Lower lobe of right lung (tissue), 2 donors: ENCODE data around the gene HAPLN3. TPM values are rescaled to one million over a fixed set of nuclear protein-coding genes. Genes with fewer than 3 reads are reported as not detected.
"Not testable (repeated sequence)": the region's sequence is repeated elsewhere in the genome, so short reads cannot be mapped to it uniquely, and the experiment has no call there.

Experiments used
- ATAC-seq, 2 donors: fragments of 200-7000 bp; cut with Tn5 transposase; one replicate each; pipeline ENCODE4 v1.9.1; 2020 to 2022; ENCODE audit warnings: mild to moderate bottlenecking in 2 of 2, moderate library complexity in 2 of 2
- DNase-seq: peaks from one replicate; pipeline ENCODE4 v3.0.0-alpha.2; 2020
- H3K27ac ChIP-seq: fragments of 200-600 bp; one replicate; pipeline ENCODE4 v1.8.0; 2022
- H3K27me3 ChIP-seq: fragments of 200-600 bp; one replicate; pipeline ENCODE4 v1.8.0; 2022; ENCODE audit warnings: low read depth
- H3K36me3 ChIP-seq: fragments of 200-600 bp; one replicate; pipeline ENCODE4 v1.8.0; 2022; ENCODE audit warnings: mild to moderate bottlenecking
- H3K4me1 ChIP-seq: fragments of 200-600 bp; one replicate; pipeline ENCODE4 v1.8.0; 2022
- H3K4me3 ChIP-seq: fragments of 200-600 bp; one replicate; pipeline ENCODE4 v1.8.0; 2022; ENCODE audit warnings: mild to moderate bottlenecking
- H3K9me3 ChIP-seq: fragments of 200-600 bp; one replicate; pipeline ENCODE4 v1.8.0; 2022
- CTCF ChIP-seq: fragments of 200-600 bp; IDR thresholded peaks from one replicate; pipeline ENCODE4 v1.8.0; 2022; ENCODE audit warnings: antibody characterized with exemption, mild to moderate bottlenecking
- intact Hi-C: fragments of 100-400 bp; cut with DNase I; formaldehyde crosslinking; loops from one replicate; pipeline ENCODE4 v1.11.0; 2022
- long read RNA-seq: library from polyadenylated mRNA; unstranded; transcript quantifications from one replicate; pipeline ENCODE4 v2.0.0, GENCODE V29; 2021
- total RNA-seq: library from RNA; stranded (reverse); fragmentation: NEBNext Ultra II Directional; extraction: Animal tissue kit (Norgen Biotek cat#: 25700); gene quantifications from one replicate; pipeline ENCODE4 v1.2.1, GENCODE V29; 2021
- donor health status: DM: no; HTN: yes; CAD: no; lungs with severe emphysema.

The HAPLN3 gene
- total RNA-seq: 2.7 TPM
- long read RNA-seq, transcript HAPLN3-201 (5 exons, 1,980 nt): major isoform, 7 of 10 reads
- long read RNA-seq, partial matches to known transcripts: 2 of 10 reads
- long read RNA-seq, other reads (novel, unspliced or antisense): 0 of 10 reads

- no peak for TF ChIP-seq CTCF
- Histone ChIP-seq H3K27ac (no peak within 1 kb of the TSS), H3K9me3 (no peaks in the 10 kb centered on the region), H3K27me3 (peaks cover 21% of the 10 kb centered on the region), H3K4me3 (peak within 1 kb of the TSS; percentile 62), H3K4me1 (peaks cover 37% of the 10 kb centered on the region), H3K36me3 (peaks cover 5% of the 10 kb centered on the region)
- DNase-seq: no peak
- intact Hi-C loops: no loop called here
- ATAC-seq: peak; percentile 27 to 61
Measured at GRCh38 chr15:88894819-88895767, at the start of gene HAPLN3. Gene HAPLN3 (minus strand): TSS chr15:88895544. CDS start chr15:88887298, 8,246 bp downstream.

- Histone ChIP-seq H3K4me3 (no peak overlapping the region), H3K4me1 (no peaks in the 10 kb centered on the region), H3K27ac (no peak overlapping the region), H3K27me3 (no peaks in the 10 kb centered on the region), H3K9me3 (no peaks in the 10 kb centered on the region), H3K36me3 (no peaks in the 10 kb centered on the region)
- ATAC-seq: no peak
- TF ChIP-seq CTCF: no peak
- intact Hi-C loops: no loop called here
- DNase-seq: no peak
Measured at GRCh38 chr15:88940110-88940675, 44.8 kb upstream of the HAPLN3 start.

GRCh38 chr15:88939486-88939806 lies 44.1 kb upstream of the HAPLN3 start:
- no peaks in the 10 kb centered on the region for H3K4me1 ChIP-seq
- ATAC-seq (no peak), DNase-seq (no peak)
- no peaks in the 10 kb centered on the region for H3K36me3 ChIP-seq
- H3K9me3 ChIP-seq: no peaks in the 10 kb centered on the region
- TF ChIP-seq CTCF: no peak
- H3K27ac ChIP-seq: no peak overlapping the region
- H3K27me3 ChIP-seq: no peaks in the 10 kb centered on the region
- no peak overlapping the region for H3K4me3 ChIP-seq
- intact Hi-C loops: no loop called here

GRCh38 chr15:88938802-88939485 lies 43.6 kb upstream of the HAPLN3 start:
- no peak overlapping the region for H3K27ac ChIP-seq
- intact Hi-C loops: no loop called here
- H3K4me3 ChIP-seq: no peak overlapping the region
- H3K27me3 ChIP-seq: no peaks in the 10 kb centered on the region
- no peak for TF ChIP-seq CTCF
- no peaks in the 10 kb centered on the region for H3K9me3 ChIP-seq
- ATAC-seq: no peak
- no peak for DNase-seq
- H3K4me1 ChIP-seq: no peaks in the 10 kb centered on the region
- no peaks in the 10 kb centered on the region for H3K36me3 ChIP-seq

- ATAC-seq, H3K4me1 ChIP-seq, H3K9me3 ChIP-seq, H3K4me3 ChIP-seq, intact Hi-C loops, H3K27me3 ChIP-seq, DNase-seq, H3K36me3 ChIP-seq, H3K27ac ChIP-seq: not testable (repeated sequence)
Measured at GRCh38 chr15:88934449-88934848, 39.1 kb upstream of the HAPLN3 start.
